ENCODE data around the gene MYO1B.

GRCh38 chr2:191243154-191243553, 2.0 kb upstream of the MYO1B start:
- TF ChIP-seq EZH2 (IDR thresholded peaks at IDR 0.05; ENCODE audit: borderline replicate concordance, low read length) = no peak
- TF ChIP-seq, protein P1, sequence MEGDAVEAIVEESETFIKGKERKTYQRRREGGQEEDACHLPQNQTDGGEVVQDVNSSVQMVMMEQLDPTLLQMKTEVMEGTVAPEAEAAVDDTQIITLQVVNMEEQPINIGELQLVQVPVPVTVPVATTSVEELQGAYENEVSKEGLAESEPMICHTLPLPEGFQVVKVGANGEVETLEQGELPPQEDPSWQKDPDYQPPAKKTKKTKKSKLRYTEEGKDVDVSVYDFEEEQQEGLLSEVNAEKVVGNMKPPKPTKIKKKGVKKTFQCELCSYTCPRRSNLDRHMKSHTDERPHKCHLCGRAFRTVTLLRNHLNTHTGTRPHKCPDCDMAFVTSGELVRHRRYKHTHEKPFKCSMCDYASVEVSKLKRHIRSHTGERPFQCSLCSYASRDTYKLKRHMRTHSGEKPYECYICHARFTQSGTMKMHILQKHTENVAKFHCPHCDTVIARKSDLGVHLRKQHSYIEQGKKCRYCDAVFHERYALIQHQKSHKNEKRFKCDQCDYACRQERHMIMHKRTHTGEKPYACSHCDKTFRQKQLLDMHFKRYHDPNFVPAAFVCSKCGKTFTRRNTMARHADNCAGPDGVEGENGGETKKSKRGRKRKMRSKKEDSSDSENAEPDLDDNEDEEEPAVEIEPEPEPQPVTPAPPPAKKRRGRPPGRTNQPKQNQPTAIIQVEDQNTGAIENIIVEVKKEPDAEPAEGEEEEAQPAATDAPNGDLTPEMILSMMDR (IDR thresholded peaks at IDR 0.05; ENCODE audit: low read length) = no peak
